Measurements from ENCODE around the gene PTPRM. TPM values are rescaled to one million over a fixed set of nuclear protein-coding genes. Genes with fewer than 3 reads are reported as not detected.

PTPRM gene
- total and polyA plus RNA-seq, 2 of the 4 experiments (the other 2 are of a cell fraction) = 28.3 to 51.2 TPM

DNA sequence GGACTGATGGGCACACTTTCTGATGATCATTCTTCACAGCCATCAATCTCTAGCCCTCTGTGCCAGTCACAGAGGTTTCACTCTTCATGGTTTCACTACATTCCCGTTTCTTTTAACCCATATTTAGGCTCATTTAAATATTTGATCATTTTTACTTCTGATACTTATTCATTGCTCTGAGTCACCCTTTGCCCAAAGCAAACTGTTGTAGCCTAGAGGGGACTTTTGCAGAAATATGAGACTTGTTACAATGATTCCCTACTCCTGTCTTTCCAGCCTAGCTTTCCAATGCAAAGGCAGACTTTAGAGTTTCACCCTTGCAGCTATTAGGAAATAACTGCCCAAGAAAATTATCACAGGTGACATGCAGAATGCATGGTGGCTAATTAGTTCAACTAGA is 444.2 kb downstream of the PTPRM start:
- DNase-seq (no peak), ATAC-seq (ENCODE audit: low read depth) (no peak; the same call in 1 of the 2 replicates)
- H3K4me1 ChIP-seq (ENCODE audit: control insufficient read depth, insufficient read depth, low read length) = peaks cover 2% of the 10 kb centered on the region; the same call in 1 of the 2 replicates
- no peak overlapping the region for H2AK9ac ChIP-seq (replicated peaks; ENCODE audit: low read depth, low read length, poor library complexity)
- no peak overlapping the region for H3K4me3 ChIP-seq (ENCODE audit: insufficient read depth, low read depth, low read length)
- no peak overlapping the region for H3K14ac ChIP-seq (replicated peaks; ENCODE audit: low read depth, low read length)
- no peaks in the 10 kb centered on the region for H3K9me3 ChIP-seq (ENCODE audit: control insufficient read depth, insufficient read depth, low read length)
- in situ Hi-C loops (cut with MboI; ENCODE audit: low sequenced_read_pairs) (no loop called here), dilution Hi-C loops (cut with HindIII; ENCODE audit: low sequenced_read_pairs, unreplicated experiment) (no loop called here), intact Hi-C loops (cut with micrococcal nuclease) (no loop called here)
- H3K4ac ChIP-seq (ENCODE audit: low read depth, low read length) = no peak overlapping the region
- H3K27me3 ChIP-seq (ENCODE audit: control insufficient read depth, insufficient read depth, low read length) = no peaks in the 10 kb centered on the region
- H2AK5ac ChIP-seq (ENCODE audit: low read depth, low read length) = no peak overlapping the region
- no peak overlapping the region for H2AFZ ChIP-seq (replicated peaks; ENCODE audit: low read length, poor library complexity)
- H2BK15ac ChIP-seq (ENCODE audit: low read depth, low read length) = no peak overlapping the region
- H2BK20ac ChIP-seq (ENCODE audit: low read depth, low read length) = no peak overlapping the region
- H3K56ac ChIP-seq (ENCODE audit: extremely low read depth, insufficient read depth, low read length) = no peak overlapping the region
- no peak overlapping the region for H4K91ac ChIP-seq (ENCODE audit: insufficient read depth, low read depth, low read length)
- H3K18ac ChIP-seq (ENCODE audit: low read depth, low read length) = no peak overlapping the region
- no peak overlapping the region for H3K27ac ChIP-seq (ENCODE audit: insufficient read depth, low read length)
- no peak overlapping the region for H3K4me2 ChIP-seq (ENCODE audit: low read depth, low read length)
- H3K9ac ChIP-seq (ENCODE audit: low read depth, low read length) = no peak overlapping the region
- no peak overlapping the region for H2BK5ac ChIP-seq (ENCODE audit: low read depth, low read length, poor library complexity, severe bottlenecking)
- peaks cover 2% of the 10 kb centered on the region; the same call in 1 of the 2 replicates for H3K36me3 ChIP-seq (ENCODE audit: control insufficient read depth, insufficient read depth, low read length)
- ChIA-PET POLR2A (ENCODE audit: unreplicated experiment) (no interaction called here), CTCF (no interaction called here)
- H3K9me1 ChIP-seq (ENCODE audit: insufficient read depth, low read length) = peaks cover 3% of the 10 kb centered on the region
- TF ChIP-seq, protein P1, sequence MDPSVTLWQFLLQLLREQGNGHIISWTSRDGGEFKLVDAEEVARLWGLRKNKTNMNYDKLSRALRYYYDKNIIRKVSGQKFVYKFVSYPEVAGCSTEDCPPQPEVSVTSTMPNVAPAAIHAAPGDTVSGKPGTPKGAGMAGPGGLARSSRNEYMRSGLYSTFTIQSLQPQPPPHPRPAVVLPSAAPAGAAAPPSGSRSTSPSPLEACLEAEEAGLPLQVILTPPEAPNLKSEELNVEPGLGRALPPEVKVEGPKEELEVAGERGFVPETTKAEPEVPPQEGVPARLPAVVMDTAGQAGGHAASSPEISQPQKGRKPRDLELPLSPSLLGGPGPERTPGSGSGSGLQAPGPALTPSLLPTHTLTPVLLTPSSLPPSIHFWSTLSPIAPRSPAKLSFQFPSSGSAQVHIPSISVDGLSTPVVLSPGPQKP (IDR thresholded peaks at IDR 0.05; ENCODE audit: borderline replicate concordance, low read depth, low read length) = no peak
- TF ChIP-seq, protein P2, sequence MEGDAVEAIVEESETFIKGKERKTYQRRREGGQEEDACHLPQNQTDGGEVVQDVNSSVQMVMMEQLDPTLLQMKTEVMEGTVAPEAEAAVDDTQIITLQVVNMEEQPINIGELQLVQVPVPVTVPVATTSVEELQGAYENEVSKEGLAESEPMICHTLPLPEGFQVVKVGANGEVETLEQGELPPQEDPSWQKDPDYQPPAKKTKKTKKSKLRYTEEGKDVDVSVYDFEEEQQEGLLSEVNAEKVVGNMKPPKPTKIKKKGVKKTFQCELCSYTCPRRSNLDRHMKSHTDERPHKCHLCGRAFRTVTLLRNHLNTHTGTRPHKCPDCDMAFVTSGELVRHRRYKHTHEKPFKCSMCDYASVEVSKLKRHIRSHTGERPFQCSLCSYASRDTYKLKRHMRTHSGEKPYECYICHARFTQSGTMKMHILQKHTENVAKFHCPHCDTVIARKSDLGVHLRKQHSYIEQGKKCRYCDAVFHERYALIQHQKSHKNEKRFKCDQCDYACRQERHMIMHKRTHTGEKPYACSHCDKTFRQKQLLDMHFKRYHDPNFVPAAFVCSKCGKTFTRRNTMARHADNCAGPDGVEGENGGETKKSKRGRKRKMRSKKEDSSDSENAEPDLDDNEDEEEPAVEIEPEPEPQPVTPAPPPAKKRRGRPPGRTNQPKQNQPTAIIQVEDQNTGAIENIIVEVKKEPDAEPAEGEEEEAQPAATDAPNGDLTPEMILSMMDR (conservative IDR thresholded peaks at IDR 0.05; ENCODE audit: low read depth, low read length) = no peak
- TF ChIP-seq MAZ (IDR thresholded peaks at IDR 0.05; ENCODE audit: borderline replicate concordance, low read depth, low read length) (no peak), MAFK (IDR thresholded peaks at IDR 0.05; ENCODE audit: low read depth, low read length) (no peak), RFX5 (IDR thresholded peaks at IDR 0.05; ENCODE audit: low read depth, low read length) (no peak), RAD21 (IDR thresholded peaks at IDR 0.05; ENCODE audit: low read length) (no peak), BHLHE40 (IDR thresholded peaks at IDR 0.05; ENCODE audit: low read depth, low read length) (no peak), CHD1 (IDR thresholded peaks at IDR 0.05; ENCODE audit: low read depth, low read length) (no peak), FOS (IDR thresholded peaks at IDR 0.05; ENCODE audit: low read depth, low read length) (no peak), MXI1 (IDR thresholded peaks at IDR 0.05; ENCODE audit: borderline replicate concordance, low read depth, low read length) (no peak), POLR2A (IDR thresholded peaks at IDR 0.05; ENCODE audit: low read depth, low read length) (no peak), RCOR1 (IDR thresholded peaks at IDR 0.05; ENCODE audit: insufficient replicate concordance, low read length) (no peak), NFE2L2 (IDR thresholded peaks at IDR 0.05; ENCODE audit: low read depth, low read length) (no peak)
- TF ChIP-seq, protein P3, sequence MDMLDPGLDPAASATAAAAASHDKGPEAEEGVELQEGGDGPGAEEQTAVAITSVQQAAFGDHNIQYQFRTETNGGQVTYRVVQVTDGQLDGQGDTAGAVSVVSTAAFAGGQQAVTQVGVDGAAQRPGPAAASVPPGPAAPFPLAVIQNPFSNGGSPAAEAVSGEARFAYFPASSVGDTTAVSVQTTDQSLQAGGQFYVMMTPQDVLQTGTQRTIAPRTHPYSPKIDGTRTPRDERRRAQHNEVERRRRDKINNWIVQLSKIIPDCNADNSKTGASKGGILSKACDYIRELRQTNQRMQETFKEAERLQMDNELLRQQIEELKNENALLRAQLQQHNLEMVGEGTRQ (IDR thresholded peaks at IDR 0.05; ENCODE audit: low read depth, low read length) = no peak
- no peak overlapping the region for H3K23ac ChIP-seq (ENCODE audit: low read depth, low read length)
- no CpG with 5 or more reads among the region's 1 CpG for WGBS, 2 experiments (ENCODE audit: extremely low coverage in 2 of 2, insufficient read length in 1 of 2)
- no peak overlapping the region for H4K5ac ChIP-seq (ENCODE audit: low read depth, low read length)
- no TSS peak for BruUV-seq (replicated peaks)
- H4K8ac ChIP-seq (ENCODE audit: low read depth in 2 of 2, low read length in 2 of 2) = no peak overlapping the region
- peaks cover 0 to 3% of the 10 kb centered on the region in 2 experiments; a peak in 1 of 4 replicates for H3K79me1 ChIP-seq (ENCODE audit: low read depth in 1 of 2, low read length in 2 of 2)
- H4K20me1 ChIP-seq (ENCODE audit: insufficient read depth, low read length) = no peaks in the 10 kb centered on the region
- H2BK120ac ChIP-seq (ENCODE audit: low read depth, low read length) = no peak overlapping the region
